B cell (primary cell): ENCODE data around the gene GJC1. TPM values are rescaled to one million over a fixed set of nuclear protein-coding genes. Genes with fewer than 3 reads are reported as not detected.
A peak's percentile ranks its signal among the peaks of the same experiment; 100 is the strongest.

ENCODE experiments used
- ATAC-seq: fragments of 200-7000 bp; cut with Tn5 transposase; one replicate; pipeline ENCODE4 v1.10.0; 2021; ENCODE audit warnings: low read depth, mild to moderate bottlenecking, moderate number of reproducible peaks, moderate library complexity
- CTCF ChIA-PET: fragments of 350-600 bp; sonication (Branson Sonifier 250); formaldehyde crosslinking; loops from one replicate; lab custom pipeline; 2021; ENCODE audit warnings: antibody characterized with exemption, inconsistent platforms; lab: Charles Lee
- POLR2A ChIA-PET: fragments of 350-600 bp; sonication (Branson Sonifier 250); formaldehyde crosslinking; loops from one replicate; lab custom pipeline; 2021; ENCODE audit warnings: antibody characterized with exemption; lab: Charles Lee
- DNase-seq: peaks from one replicate; pipeline ENCODE4 v3.0.0; 2013
- H2AFZ ChIP-seq: 2 replicates; pipeline ENCODE4 v1.6.1; 2012; ENCODE audit warnings: mild to moderate bottlenecking, low read depth, low read length; ENCODE audit not compliant: insufficient read depth, poor library complexity, severe bottlenecking
- H3K27ac ChIP-seq, 2 donors: 1 replicate in 1 of 2; 2 replicates in 1 of 2; pipeline ENCODE4 v1.5.1; 2012 to 2013; ENCODE audit warnings: low read length in 2 of 2, mild to moderate bottlenecking in 2 of 2, moderate library complexity in 1 of 2
- H3K27me3 ChIP-seq, 4 experiments: fragments of 200-600 bp in 1 of 4; sonication (generic) in 1 of 4; replicated peaks in 1 of 4; 1 replicate in 2 of 4; 2 replicates in 2 of 4; pipeline versions ENCODE4 v1.6.1 to v1.7.0; 2013 to 2016; ENCODE audit warnings: low read length in 3 of 4, mild to moderate bottlenecking in 2 of 4, mixed read lengths in 1 of 4, moderate library complexity in 1 of 4; ENCODE audit not compliant: insufficient read depth in 4 of 4, control insufficient read depth in 3 of 4; ENCODE audit errors: control extremely low read depth in 1 of 4
- H3K36me3 ChIP-seq, 2 experiments: replicated peaks in 1 of 2; 1 replicate in 1 of 2; 2 replicates in 1 of 2; pipeline versions ENCODE4 v1.6.1 to v1.7.1; 2013; ENCODE audit warnings: low read length in 1 of 2; ENCODE audit not compliant: insufficient read depth in 2 of 2, control insufficient read depth in 1 of 2; ENCODE audit errors: control extremely low read depth in 1 of 2, extremely low read depth in 1 of 2
- H3K4me1 ChIP-seq, 2 donors: fragments of 200-600 bp in 1 of 2; sonication (generic) in 1 of 2; 1 replicate in 1 of 2; 2 replicates in 1 of 2; pipeline versions ENCODE4 v1.5.1 to v1.6.1; 2013 to 2017; ENCODE audit warnings: low read length in 2 of 2; ENCODE audit not compliant: control insufficient read depth in 2 of 2, insufficient read depth in 2 of 2
- H3K4me2 ChIP-seq: replicated peaks from 2 replicates; pipeline ENCODE3; 2012; ENCODE audit warnings: mild to moderate bottlenecking, low read depth, low read length; ENCODE audit not compliant: poor library complexity, severe bottlenecking
- H3K4me3 ChIP-seq, 5 experiments: fragments of 200-600 bp in 1 of 5; sonication (generic) in 1 of 5; 1 replicate in 3 of 5; 2 replicates in 2 of 5; pipeline versions ENCODE4 v1.5.1 to v1.7.0; 2011 to 2016; ENCODE audit warnings: low read length in 4 of 5, mild to moderate bottlenecking in 4 of 5, low read depth in 2 of 5, control low read depth in 1 of 5, moderate library complexity in 1 of 5; ENCODE audit not compliant: insufficient read depth in 1 of 5; ENCODE audit errors: control extremely low read depth in 1 of 5, extremely low read depth in 1 of 5
- H3K79me2 ChIP-seq: fragments of 200-600 bp; sonication (generic); one replicate; pipeline ENCODE4 v1.6.0; 2016; ENCODE audit warnings: low read length; ENCODE audit not compliant: control insufficient read depth, insufficient read depth
- H3K9ac ChIP-seq: fragments of 200-600 bp; sonication (generic); 2 replicates; pipeline ENCODE4 v1.6.1; 2017; ENCODE audit warnings: mild to moderate bottlenecking, low read length, moderate library complexity
- H3K9me3 ChIP-seq, 3 donors: one replicate each; pipeline versions ENCODE4 v1.6.1 to v1.7.1; 2013; ENCODE audit warnings: low read length in 2 of 3; ENCODE audit not compliant: control insufficient read depth in 2 of 3, insufficient read depth in 1 of 3; ENCODE audit errors: control extremely low read depth in 1 of 3
- H4K20me1 ChIP-seq: 2 replicates; pipeline ENCODE4 v1.6.0; 2012; ENCODE audit warnings: mild to moderate bottlenecking, low read length; ENCODE audit not compliant: insufficient read depth, control insufficient read depth, poor library complexity, severe bottlenecking
- H3K27ac Mint-ChIP-seq: one replicate; pipeline ENCODE4 v1.8.0; 2021; ENCODE audit warnings: mixed read lengths
- H3K27me3 Mint-ChIP-seq: one replicate; pipeline ENCODE4 v1.8.0; 2021; ENCODE audit warnings: mixed read lengths
- H3K4me1 Mint-ChIP-seq: one replicate; pipeline ENCODE4 v1.8.0; 2021; ENCODE audit warnings: mixed read lengths
- H3K4me3 Mint-ChIP-seq: one replicate; pipeline ENCODE4 v1.8.0; 2021; ENCODE audit warnings: mixed read lengths
- H3K9me3 Mint-ChIP-seq: one replicate; pipeline ENCODE4 v1.8.0; 2022; ENCODE audit warnings: mixed read lengths; ENCODE audit not compliant: insufficient read depth
- CTCF ChIP-seq: fragments of 200-600 bp; IDR thresholded peaks from one replicate; pipeline ENCODE4 v1.8.0; 2022; ENCODE audit warnings: antibody characterized with exemption, mild to moderate bottlenecking
- EZH2 ChIP-seq: IDR thresholded peaks from 2 replicates; pipeline ENCODE4 v1.6.1; 2012; ENCODE audit warnings: borderline replicate concordance, low read depth, mild to moderate bottlenecking, moderate library complexity, low read length; ENCODE audit not compliant: insufficient read depth, poor library complexity, severe bottlenecking
- WGBS: methylation state at CpG from one replicate; pipeline ENCODE4 v1.1.5; 2013; ENCODE audit warnings: missing lambda C conversion rate; ENCODE audit not compliant: insufficient coverage; 5-methylcytosine and 5-hydroxymethylcytosine counted together
- intact Hi-C: fragments of 100-400 bp; cut with micrococcal nuclease; formaldehyde crosslinking; loops from one replicate; pipeline ENCODE4 v1.10.0; 2022
- polyA minus RNA-seq: library from RNA; depleted of rRNA, polyadenylated mRNA; stranded (reverse); fragments of >200 nt; gene quantifications from 2 replicates; pipeline ENCODE4 v1.2.3, GENCODE V29; 2012
- polyA plus RNA-seq: library from polyadenylated mRNA; depleted of rRNA; stranded (reverse); fragments of >200 nt; gene quantifications from 2 replicates; pipeline ENCODE4 v1.2.3, GENCODE V29; 2012
- total RNA-seq, 2 donors: library from RNA; stranded (reverse); fragments of 120-200 nt in 1 of 2; gene quantifications; 1 replicate in 1 of 2; 2 replicates in 1 of 2; pipeline versions ENCODE4 v1.2.3 to v1.2.4, GENCODE V29; 2013 to 2022

Gene GJC1
- total RNA-seq = not detected in 2 replicates
- total RNA-seq (2013) = 0.58 TPM
- not detected in 2 replicates for polyA plus RNA-seq
- polyA minus RNA-seq = not detected in 2 replicates

- Histone ChIP-seq H3K36me3 (no peaks in the 10 kb centered on the region), H3K79me2 (no peaks in the 10 kb centered on the region), H3K4me2 (peak within 1 kb of the TSS; percentile 94), H3K4me1 (peaks cover 11 to 18% of the 10 kb centered on the region in 2 donors), H3K27ac (no peak within 1 kb of the TSS), H3K9ac (peak within 1 kb of the TSS; percentile 62), H4K20me1 (no peaks in the 10 kb centered on the region), H3K4me3 (peak within 1 kb of the TSS; percentile 22 to 70 (median 27)), H2AFZ (peak within 1 kb of the TSS; percentile 56), H3K9me3 (no peaks in the 10 kb centered on the region), H3K27me3 (peaks cover 0 to 48% (median 28%) of the 10 kb centered on the region in 4 experiments)
- Mint-ChIP-seq H3K9me3 (no peaks in the 10 kb centered on the region), H3K27me3 (peaks cover 52% of the 10 kb centered on the region), H3K4me3 (peak within 1 kb of the TSS; percentile 86), H3K4me1 (peaks cover 14% of the 10 kb centered on the region), H3K27ac (peak within 1 kb of the TSS; percentile 1)
- TF ChIP-seq EZH2 (peak; percentile 99), CTCF (no peak)
- ATAC-seq = peak; percentile 50
- no peak for DNase-seq
- intact Hi-C loops = no loop called here
- ChIA-PET POLR2A (no interaction called here), CTCF (interaction anchor here (1.4 kb wide), 1 partner anchor 35 kb away, joined by 3 read pairs; no protein-coding TSS in a partner anchor)
- WGBS = under 1% methylated on average over 123 of the region's 123 CpGs
Measured at GRCh38 chr17:44829523-44830358, at the start of gene GJC1. GJC1 (minus strand) TSS chr17:44830287; CDS start chr17:44805817, 24,470 bp downstream.

DNA sequence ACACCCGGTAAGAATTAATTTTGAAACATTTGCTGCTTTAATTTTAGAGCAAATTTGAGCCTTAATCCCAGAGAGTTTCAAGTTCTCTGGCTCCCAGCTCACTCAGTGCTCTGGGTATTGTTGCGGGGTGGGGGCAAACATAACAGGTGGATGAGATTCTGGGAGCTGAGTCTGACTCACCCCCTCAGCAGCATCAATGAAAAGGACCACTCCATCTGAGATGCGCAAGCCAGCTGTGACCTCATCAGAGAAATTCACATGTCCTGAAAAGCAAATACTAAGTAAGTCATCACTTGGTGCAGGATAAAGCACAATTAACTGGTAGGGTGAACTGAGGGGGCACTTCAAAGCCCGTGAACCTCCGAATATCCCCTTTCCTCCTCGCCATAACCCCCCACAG lies 49.3 kb upstream of the GJC1 start:
- Histone ChIP-seq H3K27me3 (no peaks in the 10 kb centered on the region), H3K27ac (no peak overlapping the region), H4K20me1 (no peaks in the 10 kb centered on the region), H3K9me3 (no peaks in the 10 kb centered on the region), H3K79me2 (peaks cover under 1% of the 10 kb centered on the region), H3K4me2 (no peak overlapping the region), H3K4me1 (no peaks in the 10 kb centered on the region), H3K4me3 (no peak overlapping the region), H2AFZ (no peak overlapping the region), H3K36me3 (peaks cover 16 to 75% of the 10 kb centered on the region in 2 experiments), H3K9ac (no peak overlapping the region)
- CTCF ChIA-PET = interaction anchor here (1.0 to 3.6 kb wide), 10 partner anchors 9 to 143 kb away, joined by 3 to 25 read pairs (median 6); partner anchors contain the start of gene EFTUD2
- TF ChIP-seq EZH2 (no peak), CTCF (no peak)
- no peak overlapping the region for H3K27ac Mint-ChIP-seq
- no peaks in the 10 kb centered on the region for H3K27me3 Mint-ChIP-seq
- intact Hi-C loops = no loop called here
- DNase-seq (no peak), ATAC-seq (no peak)
- no peaks in the 10 kb centered on the region for H3K9me3 Mint-ChIP-seq
- POLR2A ChIA-PET = interaction anchor here (0.6 kb wide), 1 partner anchor 30 kb away, joined by 6 read pairs; no protein-coding TSS in a partner anchor
- WGBS = 80% methylated on average over 4 of the region's 6 CpGs
- no peak overlapping the region for H3K4me3 Mint-ChIP-seq
- H3K4me1 Mint-ChIP-seq = no peaks in the 10 kb centered on the region
